ENCODE data around the gene XIRP2.

- no peak for TF ChIP-seq CTCF (IDR thresholded peaks at IDR 0.05)
- TF ChIP-seq POLR2A (IDR thresholded peaks at IDR 0.05) = no peak
Measured at GRCh38 chr2:167192833-167193232, 304.6 kb downstream of the XIRP2 start.

Data from body of pancreas (tissue), 4 donors.